Nephron progenitor cell (in vitro differentiated cells): Measurements from ENCODE around the gene CCDC71.

Experiments
- DNase-seq: peaks from one replicate; pipeline ENCODE4 v3.0.0; 2021
- H3K27ac Mint-ChIP-seq: 2 replicates; pipeline ENCODE4 v1.8.0; 2021; ENCODE audit warnings: mild to moderate bottlenecking, moderate library complexity, mixed read lengths
- H3K27me3 Mint-ChIP-seq: 2 replicates; pipeline ENCODE4 v1.8.0; 2021; ENCODE audit warnings: mild to moderate bottlenecking, low read depth, mixed read lengths; ENCODE audit not compliant: poor library complexity
- H3K36me3 Mint-ChIP-seq: 2 replicates; pipeline ENCODE4 v1.8.0; 2021; ENCODE audit warnings: low read depth, mixed read lengths
- H3K4me1 Mint-ChIP-seq: 2 replicates; pipeline ENCODE4 v1.8.0; 2021; ENCODE audit warnings: mixed read lengths
- H3K4me3 Mint-ChIP-seq: 2 replicates; pipeline ENCODE4 v1.8.0; 2021; ENCODE audit warnings: mild to moderate bottlenecking, moderate library complexity, mixed read lengths
- H3K9me3 Mint-ChIP-seq: 2 replicates; pipeline ENCODE4 v1.8.0; 2021; ENCODE audit warnings: mild to moderate bottlenecking, moderate library complexity, mixed read lengths
- TF ChIP-seq, protein P1 (sequence below): fragments of 200-600 bp; sonication (generic); IDR thresholded peaks from 2 replicates; pipeline ENCODE4 v1.5.0; 2021; ENCODE audit warnings: antibody characterized with exemption

CCDC71 gene

GRCh38 chr3:49140080-49140479 is 26.1 kb downstream of the CCDC71 start:
- TF ChIP-seq, protein P1, sequence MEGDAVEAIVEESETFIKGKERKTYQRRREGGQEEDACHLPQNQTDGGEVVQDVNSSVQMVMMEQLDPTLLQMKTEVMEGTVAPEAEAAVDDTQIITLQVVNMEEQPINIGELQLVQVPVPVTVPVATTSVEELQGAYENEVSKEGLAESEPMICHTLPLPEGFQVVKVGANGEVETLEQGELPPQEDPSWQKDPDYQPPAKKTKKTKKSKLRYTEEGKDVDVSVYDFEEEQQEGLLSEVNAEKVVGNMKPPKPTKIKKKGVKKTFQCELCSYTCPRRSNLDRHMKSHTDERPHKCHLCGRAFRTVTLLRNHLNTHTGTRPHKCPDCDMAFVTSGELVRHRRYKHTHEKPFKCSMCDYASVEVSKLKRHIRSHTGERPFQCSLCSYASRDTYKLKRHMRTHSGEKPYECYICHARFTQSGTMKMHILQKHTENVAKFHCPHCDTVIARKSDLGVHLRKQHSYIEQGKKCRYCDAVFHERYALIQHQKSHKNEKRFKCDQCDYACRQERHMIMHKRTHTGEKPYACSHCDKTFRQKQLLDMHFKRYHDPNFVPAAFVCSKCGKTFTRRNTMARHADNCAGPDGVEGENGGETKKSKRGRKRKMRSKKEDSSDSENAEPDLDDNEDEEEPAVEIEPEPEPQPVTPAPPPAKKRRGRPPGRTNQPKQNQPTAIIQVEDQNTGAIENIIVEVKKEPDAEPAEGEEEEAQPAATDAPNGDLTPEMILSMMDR, result no peak
- peak overlapping the region; percentile 92 for H3K27ac Mint-ChIP-seq
- peaks cover 13% of the 10 kb centered on the region for H3K4me1 Mint-ChIP-seq
- no peaks in the 10 kb centered on the region for H3K36me3 Mint-ChIP-seq
- peaks cover 18% of the 10 kb centered on the region for H3K27me3 Mint-ChIP-seq
- H3K9me3 Mint-ChIP-seq, result peaks cover 22% of the 10 kb centered on the region
- no peak overlapping the region for H3K4me3 Mint-ChIP-seq
- no peak for DNase-seq

DNA sequence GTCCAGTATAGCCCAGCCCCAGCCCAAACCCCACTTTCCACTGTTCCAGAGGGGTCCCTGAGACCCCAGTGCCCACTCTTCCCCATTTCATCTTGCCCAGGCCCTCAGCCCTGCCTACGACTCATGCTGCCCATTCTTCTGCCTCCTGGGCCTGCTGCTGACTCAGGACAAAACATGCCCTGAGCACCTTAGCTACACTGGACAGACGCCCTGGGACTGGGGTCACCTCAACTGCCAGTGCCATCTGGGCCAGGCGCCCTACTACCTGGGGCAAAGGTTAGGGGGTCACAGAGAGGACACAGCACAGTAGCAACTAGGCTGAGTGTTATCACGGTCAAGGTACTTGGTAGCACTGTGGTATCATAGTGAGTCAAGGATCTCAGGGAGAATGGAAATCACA is 30.6 kb downstream of the CCDC71 start:
- H3K9me3 Mint-ChIP-seq, result peaks cover 5% of the 10 kb centered on the region
- peaks cover 47% of the 10 kb centered on the region for H3K4me1 Mint-ChIP-seq
- no peak overlapping the region for H3K27ac Mint-ChIP-seq
- peak overlapping the region; percentile 90 for H3K4me3 Mint-ChIP-seq
- peaks cover 10% of the 10 kb centered on the region for H3K27me3 Mint-ChIP-seq
- TF ChIP-seq, protein P1, result no peak
- H3K36me3 Mint-ChIP-seq, result no peaks in the 10 kb centered on the region
- DNase-seq, result no peak

DNA sequence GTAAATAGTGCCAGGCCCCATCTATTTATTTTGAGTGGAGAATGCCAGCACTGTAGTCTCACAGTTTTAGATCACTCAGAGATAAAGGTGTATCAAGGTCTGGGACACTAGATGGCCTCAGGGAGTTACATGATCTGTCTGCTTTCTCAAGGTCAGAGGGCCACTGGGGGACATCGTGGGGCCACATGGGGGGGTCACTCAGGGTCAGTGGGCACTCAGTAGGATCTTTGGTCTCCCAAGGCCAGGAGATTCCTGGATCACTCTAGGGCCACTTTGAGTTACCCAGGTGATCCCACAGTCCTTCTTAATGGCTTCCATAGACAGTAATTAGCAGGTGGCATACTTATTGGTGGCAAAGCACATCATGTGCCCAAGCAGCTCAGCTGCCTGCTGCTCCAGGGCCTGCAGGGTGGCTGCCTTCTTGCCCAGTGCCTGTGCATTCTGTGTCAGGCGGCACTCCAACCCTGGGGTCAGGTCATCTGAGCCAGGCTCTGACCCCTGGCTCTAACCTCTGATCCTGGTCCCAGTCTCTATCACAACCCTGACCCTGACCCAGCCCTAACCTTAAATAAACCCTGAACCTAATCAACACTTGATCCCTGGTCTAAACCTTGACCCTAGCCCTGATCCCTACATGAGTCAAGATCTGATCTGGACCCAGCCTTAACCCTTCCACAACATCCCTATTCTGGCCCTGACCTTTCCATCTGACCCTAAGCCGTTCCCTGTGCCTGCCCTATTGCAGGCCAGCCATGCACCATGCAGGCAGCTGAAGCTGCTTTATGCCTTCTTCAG is 31.5 kb downstream of the CCDC71 start:
- Mint-ChIP-seq H3K27ac (peak overlapping the region; percentile 10), H3K4me3 (peak overlapping the region; percentile 90), H3K27me3 (peaks cover 5% of the 10 kb centered on the region), H3K4me1 (peaks cover 44% of the 10 kb centered on the region), H3K9me3 (no peaks in the 10 kb centered on the region), H3K36me3 (no peaks in the 10 kb centered on the region)
- TF ChIP-seq, protein P1, result no peak
- DNase-seq, result no peak

GRCh38 chr3:49133226-49133951 is 32.7 kb downstream of the CCDC71 start:
- H3K27me3 Mint-ChIP-seq, result peaks cover 5% of the 10 kb centered on the region
- no peaks in the 10 kb centered on the region for H3K36me3 Mint-ChIP-seq
- TF ChIP-seq, protein P1, result no peak
- peak overlapping the region; percentile 90 for H3K4me3 Mint-ChIP-seq
- DNase-seq, result peak; percentile 87
- H3K9me3 Mint-ChIP-seq, result no peaks in the 10 kb centered on the region
- H3K4me1 Mint-ChIP-seq, result peaks cover 51% of the 10 kb centered on the region
- peak overlapping the region; percentile 92 for H3K27ac Mint-ChIP-seq

DNA sequence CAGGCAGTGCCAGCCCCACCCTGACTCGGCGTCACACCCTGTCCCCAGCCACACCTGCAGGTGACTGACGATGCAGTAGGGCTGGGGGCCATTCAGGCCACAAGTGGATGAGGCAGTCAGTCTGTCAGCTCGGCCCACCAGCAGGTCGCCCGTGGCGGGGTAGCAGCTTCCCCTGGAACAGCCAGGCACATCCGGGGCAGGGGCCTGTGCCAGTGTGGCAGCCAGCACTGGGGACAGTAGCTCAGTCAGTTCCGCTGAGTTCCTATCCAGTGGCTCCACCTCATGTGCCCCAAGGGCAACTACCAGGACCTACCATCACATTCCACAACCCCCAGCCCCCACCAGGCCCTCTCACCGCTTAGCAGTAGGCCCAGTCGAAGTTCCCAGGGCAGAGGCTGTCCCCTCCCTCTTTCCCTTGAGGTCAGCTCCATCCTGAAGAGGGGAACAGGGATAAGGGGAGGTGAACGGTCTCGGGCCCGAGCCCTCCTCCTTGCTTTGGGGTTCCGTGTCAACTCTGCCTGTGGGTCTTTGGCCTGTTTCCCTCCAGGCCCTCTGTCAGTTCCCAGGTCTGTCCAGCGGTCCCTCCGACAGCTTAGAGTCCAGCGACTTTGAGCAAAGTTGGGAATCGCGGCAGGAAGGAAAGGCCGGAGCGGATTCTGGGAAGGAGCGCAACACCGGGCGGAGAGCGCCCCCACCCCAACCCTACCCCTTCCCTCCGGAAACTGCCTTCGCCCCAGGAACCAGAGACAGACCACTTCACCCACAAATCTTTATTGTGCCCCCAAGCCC is 33.5 kb downstream of the CCDC71 start, which contains the start of gene LAMB2:
Gene LAMB2 (minus strand): TSS at position 614 of the 789 bp plus-strand sequence. CDS start 183 bp downstream, at position 431.
- Mint-ChIP-seq H3K4me3 (peak within 1 kb of the TSS; percentile 90), H3K36me3 (no peaks in the 10 kb centered on the region), H3K4me1 (peaks cover 51% of the 10 kb centered on the region), H3K27ac (peak within 1 kb of the TSS; percentile 92), H3K9me3 (no peaks in the 10 kb centered on the region), H3K27me3 (peaks cover 1% of the 10 kb centered on the region)
- TF ChIP-seq, protein P1, result no peak
- peak; percentile 85 for DNase-seq
